PC-9 (cell line): ENCODE measurements around the gene AQP12B. TPM values are rescaled to one million over a fixed set of nuclear protein-coding genes. Genes with fewer than 3 reads are reported as not detected.

Source experiments
- BruUV-seq: library from RNA; stranded (reverse); fragments of 400-500 nt; replicated peaks from 2 replicates; lab custom pipeline; 2021; lab: Mats Ljungman, UMichigan
- CTCF ChIA-PET: fragments of 300-600 bp; sonication (Branson Sonifier 250); formaldehyde crosslinking; loops from one replicate; lab custom pipeline; 2022; ENCODE audit warnings: antibody characterized with exemption; lab: Charles Lee
- POLR2A ChIA-PET: fragments of 300-600 bp; sonication (Branson Sonifier 250); formaldehyde crosslinking; loops from one replicate; lab custom pipeline; 2022; ENCODE audit warnings: antibody characterized with exemption; ENCODE audit not compliant: unreplicated experiment; lab: Charles Lee
- DNase-seq, 2 experiments: peaks; one replicate each; pipeline versions ENCODE4 v3.0.0 to v3.0.0-alpha.2; 2015 to 2022; ENCODE audit warnings: mixed read lengths in 1 of 2
- H2AFZ ChIP-seq: fragments of 200-600 bp; sonication (generic); 2 replicates; pipeline ENCODE4 v1.8.1; 2017; ENCODE audit warnings: antibody characterized with exemption
- H3F3A ChIP-seq: fragments of 200-600 bp; sonication (generic); 2 replicates; pipeline ENCODE4 v1.8.1; 2017; ENCODE audit warnings: antibody characterized with exemption, mild to moderate bottlenecking, low read depth; ENCODE audit not compliant: insufficient read depth
- H3K27ac ChIP-seq: fragments of 200-600 bp; sonication (generic); 2 replicates; pipeline ENCODE4 v1.6.1; 2016; ENCODE audit warnings: mixed run types
- H3K27me3 ChIP-seq: fragments of 200-600 bp; sonication (generic); 2 replicates; pipeline ENCODE4 v1.6.1; 2016; ENCODE audit warnings: low read depth, mixed run types; ENCODE audit not compliant: insufficient read depth
- H3K36me3 ChIP-seq: fragments of 200-600 bp; sonication (generic); 2 replicates; pipeline ENCODE4 v1.6.1; 2016; ENCODE audit warnings: low read depth, mixed run types
- H3K4me1 ChIP-seq: fragments of 200-600 bp; sonication (generic); replicated peaks from 2 replicates; pipeline ENCODE4 v1.6.1; 2016; ENCODE audit warnings: mixed run types; ENCODE audit not compliant: insufficient read depth
- H3K4me2 ChIP-seq: fragments of 200-600 bp; sonication (generic); 2 replicates; pipeline ENCODE4 v1.6.1; 2017; ENCODE audit warnings: mixed run types
- H3K4me3 ChIP-seq: fragments of 200-600 bp; sonication (generic); 2 replicates; pipeline ENCODE4 v1.6.1; 2016; ENCODE audit warnings: mixed run types
- H3K79me2 ChIP-seq: fragments of 200-600 bp; sonication (generic); 2 replicates; pipeline ENCODE4 v1.6.1; 2017; ENCODE audit warnings: low read depth, mixed run types
- H3K9me2 ChIP-seq: fragments of 200-600 bp; sonication (generic); 2 replicates; pipeline ENCODE4 v1.8.1; 2017; ENCODE audit warnings: mild to moderate bottlenecking; ENCODE audit not compliant: insufficient read depth
- H3K9me3 ChIP-seq: fragments of 200-600 bp; sonication (generic); 2 replicates; pipeline ENCODE4 v1.8.1; 2016; ENCODE audit warnings: low read depth; ENCODE audit not compliant: insufficient read depth
- H4K20me1 ChIP-seq: fragments of 200-600 bp; sonication (generic); 2 replicates; pipeline ENCODE4 v1.8.1; 2017; ENCODE audit not compliant: insufficient read depth
- EZH2 ChIP-seq: fragments of 200-600 bp; sonication (generic); IDR thresholded peaks from 2 replicates; pipeline ENCODE4 v1.8.0; 2017; ENCODE audit warnings: antibody characterized with exemption, low read depth
- intact Hi-C: fragments of 100-400 bp; cut with micrococcal nuclease; formaldehyde crosslinking; loops from one replicate; pipeline ENCODE4 v1.10.0; 2022; ENCODE audit not compliant: unreplicated experiment
- total RNA-seq: library from RNA; stranded (reverse); gene quantifications from 2 replicates; pipeline ENCODE4 v1.2.3, GENCODE V29; 2021
- TF ChIP-seq, protein P1 (sequence below): fragments of 200-600 bp; sonication (generic); conservative IDR thresholded peaks from 2 replicates; pipeline ENCODE4 v1.6.1; 2017; ENCODE audit warnings: mixed run types, antibody characterized with exemption, mild to moderate bottlenecking, moderate library complexity

The AQP12B gene
- total RNA-seq, 1 experiment from 2014 or later: not detected

DNA sequence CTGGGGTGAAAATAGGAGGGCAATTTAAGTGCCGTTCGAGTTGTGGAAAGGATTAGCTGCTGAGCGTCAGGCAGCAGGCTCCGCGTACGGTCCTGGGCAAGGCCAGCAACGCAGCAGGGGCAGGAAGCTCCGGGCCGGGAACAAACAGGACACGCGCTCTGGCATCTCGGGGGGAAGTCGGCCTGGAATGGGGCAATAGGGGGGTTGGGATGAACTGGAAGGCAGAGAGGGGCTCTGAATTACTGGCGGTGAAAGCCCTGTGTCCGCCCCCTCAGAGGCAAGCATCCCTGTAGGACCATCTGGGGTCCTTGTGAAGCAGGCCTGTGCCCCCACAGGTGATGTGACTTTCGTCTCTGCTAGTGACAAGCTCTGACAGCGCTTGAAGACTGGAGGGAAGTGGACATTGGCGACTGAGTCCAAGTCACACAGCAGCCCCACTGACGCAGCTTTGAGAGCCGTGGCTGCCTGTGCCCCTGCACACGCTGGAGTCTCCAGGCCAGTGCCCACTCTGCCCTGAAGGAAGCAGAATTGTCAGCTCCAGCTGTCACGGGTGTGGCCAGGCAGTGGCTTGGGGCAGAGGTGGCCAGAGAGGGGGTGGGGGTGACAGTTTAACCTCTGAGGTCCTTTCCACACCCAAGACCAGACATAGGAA is 35.1 kb downstream of the AQP12B start:
- POLR2A ChIA-PET: no interaction called here

DNA sequence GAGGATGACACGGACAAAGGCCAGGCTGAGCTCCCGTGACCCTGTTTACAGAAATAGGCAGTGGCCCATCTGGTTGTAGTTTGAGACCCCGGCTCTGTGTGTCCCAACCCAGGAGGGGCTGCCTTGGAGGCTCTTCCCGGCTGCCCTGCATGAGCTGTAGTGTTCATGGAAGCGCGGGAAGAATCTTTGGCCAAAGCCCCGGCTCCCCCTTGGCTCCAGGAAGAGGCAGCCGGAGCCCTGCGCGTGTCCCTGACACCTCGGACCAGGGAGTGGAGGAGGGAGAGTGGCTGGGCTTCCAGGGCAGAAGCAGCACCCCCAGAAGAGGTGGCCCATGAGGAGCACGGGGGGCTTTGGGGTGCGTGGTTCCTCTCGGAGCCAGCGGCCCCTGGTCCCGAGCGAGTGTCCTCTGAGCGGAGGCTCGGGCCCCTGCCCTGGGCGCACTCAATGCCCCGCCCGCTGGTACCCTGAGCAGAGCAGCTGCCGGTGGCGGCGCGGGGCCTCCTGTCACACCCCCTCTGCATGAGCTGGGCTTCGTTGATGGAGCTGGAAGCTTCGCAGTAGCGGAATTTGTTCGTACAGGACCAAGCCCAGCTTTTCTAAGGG is 35.7 kb downstream of the AQP12B start:
- Histone ChIP-seq H3K27ac (no peak overlapping the region), H3K9me2 (no peaks in the 10 kb centered on the region), H2AFZ (no peak overlapping the region), H3K36me3 (no peaks in the 10 kb centered on the region), H3K27me3 (peaks cover 99% of the 10 kb centered on the region), H3K79me2 (no peaks in the 10 kb centered on the region), H3K4me1 (no peaks in the 10 kb centered on the region), H3F3A (no peaks in the 10 kb centered on the region), H3K4me2 (no peak overlapping the region), H4K20me1 (peaks cover 5% of the 10 kb centered on the region; the same call in 1 of the 2 replicates), H3K9me3 (no peaks in the 10 kb centered on the region), H3K4me3 (no peak overlapping the region)
- no TSS peak for BruUV-seq
- intact Hi-C loops: no loop called here
- ChIA-PET CTCF (no interaction called here), POLR2A (no interaction called here)
- DNase-seq: no peak
- TF ChIP-seq, protein P1, sequence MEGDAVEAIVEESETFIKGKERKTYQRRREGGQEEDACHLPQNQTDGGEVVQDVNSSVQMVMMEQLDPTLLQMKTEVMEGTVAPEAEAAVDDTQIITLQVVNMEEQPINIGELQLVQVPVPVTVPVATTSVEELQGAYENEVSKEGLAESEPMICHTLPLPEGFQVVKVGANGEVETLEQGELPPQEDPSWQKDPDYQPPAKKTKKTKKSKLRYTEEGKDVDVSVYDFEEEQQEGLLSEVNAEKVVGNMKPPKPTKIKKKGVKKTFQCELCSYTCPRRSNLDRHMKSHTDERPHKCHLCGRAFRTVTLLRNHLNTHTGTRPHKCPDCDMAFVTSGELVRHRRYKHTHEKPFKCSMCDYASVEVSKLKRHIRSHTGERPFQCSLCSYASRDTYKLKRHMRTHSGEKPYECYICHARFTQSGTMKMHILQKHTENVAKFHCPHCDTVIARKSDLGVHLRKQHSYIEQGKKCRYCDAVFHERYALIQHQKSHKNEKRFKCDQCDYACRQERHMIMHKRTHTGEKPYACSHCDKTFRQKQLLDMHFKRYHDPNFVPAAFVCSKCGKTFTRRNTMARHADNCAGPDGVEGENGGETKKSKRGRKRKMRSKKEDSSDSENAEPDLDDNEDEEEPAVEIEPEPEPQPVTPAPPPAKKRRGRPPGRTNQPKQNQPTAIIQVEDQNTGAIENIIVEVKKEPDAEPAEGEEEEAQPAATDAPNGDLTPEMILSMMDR: no peak
- no peak for TF ChIP-seq EZH2

More for the DNA sequence above, 35.1 kb downstream of the AQP12B start:
- Histone ChIP-seq H2AFZ (no peak overlapping the region), H3K9me2 (no peaks in the 10 kb centered on the region), H3F3A (no peaks in the 10 kb centered on the region), H3K36me3 (no peaks in the 10 kb centered on the region), H3K79me2 (no peaks in the 10 kb centered on the region), H3K27ac (no peak overlapping the region), H4K20me1 (peaks cover 5% of the 10 kb centered on the region; the same call in 1 of the 2 replicates), H3K27me3 (peaks cover 100% of the 10 kb centered on the region), H3K4me3 (no peak overlapping the region), H3K9me3 (no peaks in the 10 kb centered on the region), H3K4me1 (no peaks in the 10 kb centered on the region), H3K4me2 (no peak overlapping the region)
- CTCF ChIA-PET: no interaction called here
- DNase-seq: no peak
- intact Hi-C loops: no loop called here
- TF ChIP-seq EZH2: no peak
- TF ChIP-seq, protein P1: no peak
- no TSS peak for BruUV-seq

DNA sequence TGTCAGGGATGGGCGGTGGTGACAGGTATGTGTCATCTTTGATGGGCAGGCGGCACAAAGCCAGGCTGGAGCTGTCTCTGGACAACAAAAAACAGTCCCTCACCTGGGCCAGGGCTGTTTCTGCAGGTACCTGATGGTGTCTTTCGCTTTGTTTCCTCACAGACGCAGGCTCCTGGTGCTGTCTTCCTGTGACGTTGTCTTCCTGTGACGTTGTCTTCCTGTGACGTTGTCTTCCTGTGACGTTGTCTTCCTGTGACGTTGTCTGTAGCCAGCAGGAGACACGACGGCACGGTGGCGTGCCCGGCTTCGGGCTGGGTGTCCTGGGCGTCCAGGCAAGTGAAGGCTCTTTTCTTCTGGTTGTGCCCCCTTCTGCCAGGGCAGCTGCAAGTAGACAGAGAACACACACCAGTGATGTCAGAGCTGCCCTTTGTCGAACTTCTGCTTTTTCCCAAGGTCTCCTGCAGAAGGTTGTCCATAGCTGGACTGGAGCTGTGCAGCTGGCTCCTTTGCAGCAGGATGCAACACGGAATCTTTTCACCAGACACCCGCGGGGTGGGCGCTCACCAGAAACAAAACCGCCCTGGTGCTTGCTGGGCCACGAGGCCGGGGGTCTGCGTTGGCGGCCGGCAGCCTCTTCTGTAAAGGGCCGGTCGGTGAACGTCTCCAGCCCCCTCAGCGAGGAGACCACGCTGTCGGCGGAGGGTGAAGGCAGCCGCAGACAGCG is 36.3 kb downstream of the AQP12B start:
- BruUV-seq: no TSS peak
- DNase-seq: no peak
- Histone ChIP-seq H3K79me2 (no peaks in the 10 kb centered on the region), H3K4me3 (no peak overlapping the region), H3F3A (no peaks in the 10 kb centered on the region), H3K27me3 (peaks cover 95% of the 10 kb centered on the region), H3K9me2 (no peaks in the 10 kb centered on the region), H2AFZ (no peak overlapping the region), H3K4me2 (no peak overlapping the region), H3K9me3 (no peaks in the 10 kb centered on the region), H4K20me1 (peaks cover 5% of the 10 kb centered on the region; the same call in 1 of the 2 replicates), H3K36me3 (no peaks in the 10 kb centered on the region), H3K4me1 (no peaks in the 10 kb centered on the region), H3K27ac (no peak overlapping the region)
- ChIA-PET POLR2A (no interaction called here), CTCF (no interaction called here)
- TF ChIP-seq, protein P1: no peak
- no peak for TF ChIP-seq EZH2
- intact Hi-C loops: no loop called here
